ENCODE data around the gene ADAP1. TPM values are rescaled to one million over a fixed set of nuclear protein-coding genes. Genes with fewer than 3 reads are reported as not detected.

The ADAP1 gene
- total RNA-seq, 1 experiment from 2014 or later = 6.2 TPM

GRCh38 chr7:962401-963081 is 8.1 kb upstream of the ADAP1 start:
- H3K9me3 ChIP-seq (ENCODE audit: control insufficient read depth, low read depth, low read length) = no peaks in the 10 kb centered on the region
- no peak overlapping the region for H2BK5ac ChIP-seq (ENCODE audit: insufficient read length, low read length)
- H2BK120ac ChIP-seq (ENCODE audit: low read depth, low read length, poor library complexity, severe bottlenecking) = no peak overlapping the region
- H3K79me1 ChIP-seq (ENCODE audit: insufficient read depth, low read depth, low read length, poor library complexity, severe bottlenecking) = no peaks in the 10 kb centered on the region
- TF ChIP-seq CTCF (conservative IDR thresholded peaks at IDR 0.05) = no peak
- H3K79me2 ChIP-seq (ENCODE audit: insufficient read depth, low read length) = no peaks in the 10 kb centered on the region
- H3K4ac ChIP-seq (ENCODE audit: low read depth, low read length) = no peak overlapping the region
- H3K56ac ChIP-seq (ENCODE audit: insufficient read length, low read depth, low read length) = no peak overlapping the region
- Mint-ChIP-seq H3K27ac (no peak overlapping the region), H3K4me3 (no peak overlapping the region), H3K9me3 (peaks cover 0 to 3% of the 10 kb centered on the region in 2 experiments; a peak in 1 of 5 replicates), H3K36me3 (ENCODE audit: insufficient read depth in 1 of 3, low read depth in 3 of 3) (peaks cover 0 to 12% (median 4%) of the 10 kb centered on the region in 3 experiments; a peak in 6 of 7 replicates), H3K27me3 (ENCODE audit: low read depth) (peaks cover 4% of the 10 kb centered on the region; the same call in 1 of the 2 replicates), H3K4me1 (peaks cover 12 to 20% of the 10 kb centered on the region in 2 experiments)
- no peaks in the 10 kb centered on the region for H4K20me1 ChIP-seq (ENCODE audit: control insufficient read depth, insufficient read depth, insufficient read length)
- no peak overlapping the region for H2BK12ac ChIP-seq (ENCODE audit: insufficient read length, low read depth, low read length)
- no peak overlapping the region for H3K23ac ChIP-seq (ENCODE audit: insufficient read length, low read depth, low read length)
- no peak overlapping the region for H2AFZ ChIP-seq (ENCODE audit: low read length)
- H3K18ac ChIP-seq (ENCODE audit: insufficient read length, low read depth, low read length) = no peak overlapping the region
- no peak overlapping the region for H2BK15ac ChIP-seq (ENCODE audit: low read depth, low read length)
- no peaks in the 10 kb centered on the region for H3K23me2 ChIP-seq (ENCODE audit: insufficient read length, low read depth, low read length, poor library complexity, severe bottlenecking)
- H3K14ac ChIP-seq (ENCODE audit: insufficient read depth, low read length) = peak overlapping the region; percentile 14; the same call in 1 of the 2 replicates
- no peak overlapping the region for H3T11ph ChIP-seq (ENCODE audit: low read length)
- H4K91ac ChIP-seq (ENCODE audit: insufficient read length, low read depth, low read length) = no peak overlapping the region
- no peak overlapping the region for H2AK5ac ChIP-seq (ENCODE audit: insufficient read length, low read length)
- no peak overlapping the region for H3K4me2 ChIP-seq (ENCODE audit: insufficient read depth, insufficient read length, low read length)
- no peak overlapping the region for H3K9ac ChIP-seq (ENCODE audit: extremely low read depth, insufficient read length, low read length)
- WGBS (ENCODE audit: extremely low coverage, insufficient read length, low lambda C conversion rate) = no CpG with 5 or more reads among the region's 17 CpGs
- no peak overlapping the region for H3K27ac ChIP-seq (ENCODE audit: insufficient read length, low read depth, low read length)
- no peaks in the 10 kb centered on the region for H3K4me1 ChIP-seq (ENCODE audit: insufficient read depth, low read length)
- DNase-seq = no peak
- no peaks in the 10 kb centered on the region for H3K27me3 ChIP-seq (ENCODE audit: insufficient read depth, low read length)
- no peak overlapping the region for H2BK20ac ChIP-seq (ENCODE audit: low read depth, low read length, poor library complexity, severe bottlenecking)
- H4K5ac ChIP-seq (ENCODE audit: insufficient read length, low read depth, low read length) = no peak overlapping the region
- H4K8ac ChIP-seq (replicated peaks; ENCODE audit: insufficient read length, low read depth, low read length) = no peak overlapping the region

Measured in H9 (cell line).